Activated B cell treated with CpG ODN at 0.5 μM for 24 hours (primary cell): ENCODE measurements around the gene SMIM9. TPM values are rescaled to one million over a fixed set of nuclear protein-coding genes. Genes with fewer than 3 reads are reported as not detected.
A peak's percentile ranks its signal among the peaks of the same experiment; 100 is the strongest.

Experiments
- ATAC-seq: fragments of 200-7000 bp; cut with Tn5 transposase; one replicate; pipeline ENCODE4 v1.10.0; 2021; ENCODE audit warnings: low read depth, mild to moderate bottlenecking, moderate library complexity
- CTCF ChIA-PET: fragments of 350-600 bp; sonication (Branson Sonifier 250); formaldehyde crosslinking; loops from one replicate; lab custom pipeline; 2021; ENCODE audit warnings: antibody characterized with exemption; lab: Charles Lee
- POLR2A ChIA-PET: fragments of 350-600 bp; sonication (Branson Sonifier 250); formaldehyde crosslinking; loops from one replicate; lab custom pipeline; 2021; ENCODE audit warnings: antibody characterized with exemption; lab: Charles Lee
- DNase-seq: peaks from one replicate; pipeline ENCODE4 v3.0.0; 2022
- H3K27ac Mint-ChIP-seq: one replicate; pipeline ENCODE4 v1.8.0; 2020; ENCODE audit warnings: mixed read lengths
- H3K27me3 Mint-ChIP-seq: one replicate; pipeline ENCODE4 v1.8.0; 2021; ENCODE audit warnings: mixed read lengths
- H3K36me3 Mint-ChIP-seq: one replicate; pipeline ENCODE4 v1.8.0; 2021; ENCODE audit warnings: low read depth, mixed read lengths
- H3K4me1 Mint-ChIP-seq: one replicate; pipeline ENCODE4 v1.8.0; 2021; ENCODE audit warnings: mixed read lengths
- H3K4me3 Mint-ChIP-seq: one replicate; pipeline ENCODE4 v1.8.0; 2020; ENCODE audit warnings: mild to moderate bottlenecking, mixed read lengths
- H3K9me3 Mint-ChIP-seq: one replicate; pipeline ENCODE4 v1.8.0; 2020; ENCODE audit warnings: mixed read lengths
- CTCF ChIP-seq: fragments of 200-600 bp; IDR thresholded peaks from one replicate; pipeline ENCODE4 v1.8.0; 2022; ENCODE audit warnings: antibody characterized with exemption, mild to moderate bottlenecking
- intact Hi-C: fragments of 100-400 bp; cut with micrococcal nuclease; formaldehyde crosslinking; loops from one replicate; pipeline ENCODE4 v1.15.1; 2024
- total RNA-seq: library from RNA; stranded (reverse); gene quantifications from 2 replicates; pipeline ENCODE4 v1.2.3, GENCODE V29; 2022

Gene SMIM9
- total RNA-seq, 1 donor from 2014 or later: not detected

GRCh38 chrX:154791939-154792338, 42.5 kb downstream of the SMIM9 start:
- Mint-ChIP-seq H3K27ac (no peak overlapping the region), H3K4me3 (no peak overlapping the region), H3K27me3 (no peaks in the 10 kb centered on the region), H3K9me3 (no peaks in the 10 kb centered on the region), H3K4me1 (peaks cover 9% of the 10 kb centered on the region), H3K36me3 (no peaks in the 10 kb centered on the region)
- intact Hi-C loops: no loop called here
- CTCF ChIA-PET: no interaction called here
- POLR2A ChIA-PET: no interaction called here
- DNase-seq (no peak), ATAC-seq (no peak)
- TF ChIP-seq CTCF: no peak

- Mint-ChIP-seq H3K4me1 (peaks cover 5% of the 10 kb centered on the region), H3K27ac (no peak overlapping the region), H3K9me3 (no peaks in the 10 kb centered on the region), H3K4me3 (no peak overlapping the region), H3K27me3 (no peaks in the 10 kb centered on the region), H3K36me3 (no peaks in the 10 kb centered on the region)
- TF ChIP-seq CTCF: no peak
- ATAC-seq: no peak
- ChIA-PET CTCF (no interaction called here), POLR2A (no interaction called here)
- DNase-seq: no peak
- intact Hi-C loops: no loop called here
Measured at GRCh38 chrX:154791467-154791866, 43.0 kb downstream of the SMIM9 start.

DNA sequence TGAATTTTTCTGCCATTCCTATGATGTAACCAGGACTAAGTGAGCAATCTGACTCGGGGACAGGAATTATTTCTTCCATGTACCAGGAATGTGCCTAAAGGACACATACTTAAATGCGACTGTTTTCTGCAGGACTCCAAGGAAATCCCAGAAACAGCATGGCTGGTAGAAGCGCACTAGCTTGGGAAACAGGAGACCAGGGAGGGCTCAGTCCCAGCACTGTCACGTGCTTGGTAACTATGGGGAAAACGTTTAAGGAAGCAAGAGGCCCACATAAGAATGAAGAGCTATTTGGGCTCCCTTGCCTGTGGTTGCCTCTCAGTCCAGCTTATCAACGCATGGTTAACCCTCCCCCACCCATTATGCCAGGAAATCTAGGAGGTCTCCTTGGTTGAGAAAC, 48.7 kb downstream of the SMIM9 start:
- peaks cover 8% of the 10 kb centered on the region for H3K4me1 Mint-ChIP-seq
- no peak overlapping the region for H3K4me3 Mint-ChIP-seq
- intact Hi-C loops: no loop called here
- ATAC-seq (no peak), DNase-seq (no peak)
- H3K27me3 Mint-ChIP-seq: no peaks in the 10 kb centered on the region
- TF ChIP-seq CTCF: no peak
- ChIA-PET CTCF (no interaction called here), POLR2A (no interaction called here)
- H3K9me3 Mint-ChIP-seq: no peaks in the 10 kb centered on the region
- no peaks in the 10 kb centered on the region for H3K36me3 Mint-ChIP-seq
- no peak overlapping the region for H3K27ac Mint-ChIP-seq

DNA sequence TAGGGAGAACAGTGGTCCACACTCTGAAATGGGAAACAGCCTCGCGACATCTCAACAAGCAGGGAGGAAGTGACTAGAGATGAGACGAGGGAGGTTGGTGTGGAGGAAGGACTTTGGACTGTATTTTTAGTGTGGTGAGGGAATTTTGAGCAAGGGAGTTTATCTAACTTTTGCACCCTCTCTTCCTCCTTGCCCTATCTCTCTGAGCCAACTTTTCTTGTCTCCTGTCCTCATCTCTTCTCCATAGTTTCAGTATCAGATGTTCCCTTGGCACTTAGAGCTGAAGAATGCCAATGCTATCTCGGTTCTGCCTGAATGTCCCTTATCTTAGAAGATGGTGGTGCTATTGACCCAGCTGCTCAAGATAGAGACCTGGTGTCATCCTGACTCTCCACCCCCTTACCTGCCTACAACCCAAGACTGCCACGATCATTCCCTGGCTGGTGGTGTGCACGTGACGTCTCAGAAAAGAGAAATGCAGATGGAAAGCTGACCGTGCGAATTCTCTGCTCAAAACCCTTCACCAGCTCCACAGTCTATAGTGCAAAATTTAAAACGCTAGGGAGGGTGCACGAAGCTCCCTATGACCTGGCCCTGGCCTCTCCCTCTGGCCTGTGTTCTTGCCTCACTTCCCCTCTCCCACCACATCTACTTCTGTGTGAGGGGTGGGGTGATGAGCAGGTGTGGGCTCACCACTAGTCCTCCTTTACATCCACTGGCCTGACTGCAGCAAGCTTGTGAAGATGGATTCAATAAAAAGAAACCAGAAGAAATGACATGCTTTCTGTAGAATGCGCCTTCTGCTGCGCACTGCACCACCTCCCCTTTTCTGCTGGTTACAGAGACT, 50.1 kb downstream of the SMIM9 start:
- ChIA-PET POLR2A (no interaction called here), CTCF (no interaction called here)
- Mint-ChIP-seq H3K27ac (peak overlapping the region; percentile 61), H3K36me3 (peaks cover 2% of the 10 kb centered on the region), H3K27me3 (no peaks in the 10 kb centered on the region), H3K4me3 (peak overlapping the region; percentile 49), H3K9me3 (no peaks in the 10 kb centered on the region), H3K4me1 (peaks cover 8% of the 10 kb centered on the region)
- intact Hi-C loops: no loop called here
- no peak for TF ChIP-seq CTCF
- DNase-seq (no peak), ATAC-seq (no peak)

DNA sequence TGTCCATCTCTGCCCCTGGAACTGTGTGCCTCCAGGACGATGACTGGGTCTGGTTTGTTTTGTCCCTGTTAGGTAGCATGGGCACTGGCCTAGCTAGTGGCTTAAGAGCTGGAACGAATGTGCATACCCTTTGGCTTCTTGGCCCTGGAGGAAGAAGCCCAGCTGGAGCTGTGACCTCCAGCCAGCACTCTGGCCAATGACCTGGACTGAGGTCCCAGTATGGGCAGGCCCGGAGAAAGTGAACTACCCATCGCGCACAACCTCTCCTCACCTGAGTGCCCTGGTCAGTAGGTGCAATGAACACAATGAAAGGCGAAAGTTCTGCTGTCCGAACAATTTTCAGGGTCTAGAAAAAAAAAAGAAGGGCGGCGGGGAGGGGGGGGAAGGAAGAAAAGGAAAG, 53.5 kb downstream of the SMIM9 start:
- intact Hi-C loops: no loop called here
- Mint-ChIP-seq H3K4me3 (no peak overlapping the region), H3K4me1 (peaks cover 8% of the 10 kb centered on the region), H3K27me3 (no peaks in the 10 kb centered on the region), H3K36me3 (peaks cover 26% of the 10 kb centered on the region), H3K9me3 (no peaks in the 10 kb centered on the region), H3K27ac (no peak overlapping the region)
- CTCF ChIA-PET: no interaction called here
- no peak for TF ChIP-seq CTCF
- DNase-seq (no peak), ATAC-seq (no peak)
- POLR2A ChIA-PET: no interaction called here
